NOMO-1 treated with dmso at 0.1 percent for 144 hours (cell line): ENCODE results near the gene EEA1.
"Not testable (repeated sequence)": the region's sequence is repeated elsewhere in the genome, so short reads cannot be mapped to it uniquely, and the experiment has no call there.

Source experiments
- DNase-seq: peaks from one replicate; lab custom pipeline; 2025; ENCODE audit not compliant: unreplicated experiment; lab: John Stamatoyannopoulos, UW

EEA1 gene

DNA sequence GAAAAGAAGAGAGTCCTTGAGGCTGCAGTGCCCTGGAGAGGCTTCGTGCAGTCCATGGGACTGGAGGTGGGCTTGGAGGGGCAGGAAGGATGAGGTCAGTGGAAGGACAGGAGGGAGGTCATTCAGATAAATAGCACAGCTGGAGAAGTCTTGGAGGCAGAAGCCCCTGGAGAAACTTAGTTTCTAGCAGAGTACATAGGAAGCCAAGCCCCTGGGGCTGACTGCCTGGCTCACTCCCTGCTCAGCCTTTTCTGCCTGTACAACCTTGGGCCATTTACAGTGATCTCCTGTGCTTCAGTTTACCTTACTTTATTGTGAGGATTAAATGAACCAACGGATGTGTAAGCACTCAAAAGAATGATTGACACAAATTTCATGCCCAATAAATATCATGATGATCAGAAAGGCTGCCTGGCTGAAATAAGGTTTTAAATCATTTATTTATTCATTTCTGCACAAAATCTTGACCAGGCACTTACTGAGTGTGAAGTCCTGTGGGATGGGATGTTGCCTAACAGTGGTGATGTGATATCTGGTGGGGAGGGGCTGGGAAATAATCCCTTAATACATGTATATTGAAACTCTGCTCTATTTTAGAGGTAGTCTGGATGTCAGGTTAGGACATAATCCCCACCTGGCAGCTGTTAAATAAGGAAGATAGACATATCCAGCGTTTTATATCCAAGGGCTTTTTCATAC is 172.0 kb downstream of the EEA1 start:
- no peak for DNase-seq

DNA sequence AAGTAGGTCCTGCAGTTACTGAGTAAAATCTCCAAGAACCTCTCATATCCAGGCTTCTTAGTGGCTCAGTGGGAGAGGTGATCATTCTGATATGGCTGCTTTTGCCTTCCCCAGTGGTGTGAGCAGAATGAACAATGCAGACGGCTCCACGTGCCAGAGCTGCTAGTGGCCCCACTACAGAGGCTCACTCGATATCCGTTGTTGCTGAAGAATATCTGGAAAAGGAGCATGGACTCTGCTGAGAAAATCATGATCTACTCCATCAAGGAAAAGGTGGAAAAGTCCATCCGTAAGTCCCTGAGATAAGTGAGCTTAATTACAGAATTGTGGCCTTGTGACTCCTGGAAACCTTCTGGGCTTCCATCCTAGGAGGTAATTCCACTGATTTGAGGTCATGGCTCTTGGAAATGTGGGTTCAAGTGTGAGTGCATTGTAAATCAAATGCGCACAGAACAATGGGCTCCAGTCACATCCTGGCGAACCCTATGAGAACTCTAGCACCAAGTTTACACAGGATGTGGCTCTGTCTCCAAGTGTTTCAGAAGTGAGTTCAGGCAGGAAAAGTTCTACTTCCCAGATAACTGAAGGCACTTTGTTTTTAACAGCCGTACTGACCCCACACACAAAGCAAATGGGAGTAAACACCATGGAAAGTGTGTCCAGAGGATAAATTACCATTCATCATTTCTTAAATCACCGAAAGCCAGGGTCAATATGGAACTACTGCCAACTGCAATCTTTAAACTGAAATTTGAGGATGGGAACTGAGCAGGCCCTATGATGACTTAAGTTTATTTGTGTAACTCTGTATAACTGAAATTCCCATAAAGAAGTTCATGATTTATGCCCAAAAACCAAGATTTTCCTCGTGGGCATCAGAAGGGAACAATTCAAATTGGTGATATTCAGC is 174.9 kb downstream of the EEA1 start:
- no peak for DNase-seq

DNA sequence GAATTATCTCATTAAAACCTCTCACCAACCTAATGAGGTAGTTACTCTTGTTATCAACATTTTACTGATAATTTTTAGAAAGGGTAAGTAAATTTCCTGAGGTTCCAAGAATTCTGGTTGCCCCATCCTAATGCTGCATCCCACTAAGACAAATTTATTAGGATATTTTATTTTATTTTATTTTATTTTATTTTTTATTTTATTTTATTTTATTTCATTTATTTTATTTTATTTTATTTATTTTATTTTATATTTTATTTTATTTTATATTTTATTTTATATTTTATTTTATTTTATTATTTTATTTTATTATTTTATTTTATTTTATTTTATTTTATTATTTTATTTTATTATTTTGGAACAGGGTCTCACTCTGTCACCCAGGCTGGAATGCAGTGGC is 179.4 kb downstream of the EEA1 start:
- DNase-seq, result not testable (repeated sequence)

DNA sequence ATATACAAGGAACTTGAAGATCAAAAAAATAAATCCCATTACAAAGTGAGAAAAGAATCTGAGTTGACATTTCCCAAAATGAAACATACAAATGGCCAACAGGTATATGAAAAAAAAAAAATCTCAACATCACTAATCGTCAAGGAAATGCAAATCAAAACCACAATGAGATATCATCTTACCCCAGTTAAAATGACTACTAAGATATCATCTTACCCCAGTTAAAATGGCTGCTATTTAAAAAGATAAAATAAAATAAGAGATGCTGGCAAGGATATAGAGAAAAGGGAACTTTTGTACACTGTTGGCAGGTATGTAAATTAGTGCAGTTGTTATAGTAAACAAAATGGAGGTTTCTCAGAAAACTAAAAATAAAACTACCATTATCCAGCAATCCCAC is 181.9 kb downstream of the EEA1 start:
- no peak for DNase-seq

DNA sequence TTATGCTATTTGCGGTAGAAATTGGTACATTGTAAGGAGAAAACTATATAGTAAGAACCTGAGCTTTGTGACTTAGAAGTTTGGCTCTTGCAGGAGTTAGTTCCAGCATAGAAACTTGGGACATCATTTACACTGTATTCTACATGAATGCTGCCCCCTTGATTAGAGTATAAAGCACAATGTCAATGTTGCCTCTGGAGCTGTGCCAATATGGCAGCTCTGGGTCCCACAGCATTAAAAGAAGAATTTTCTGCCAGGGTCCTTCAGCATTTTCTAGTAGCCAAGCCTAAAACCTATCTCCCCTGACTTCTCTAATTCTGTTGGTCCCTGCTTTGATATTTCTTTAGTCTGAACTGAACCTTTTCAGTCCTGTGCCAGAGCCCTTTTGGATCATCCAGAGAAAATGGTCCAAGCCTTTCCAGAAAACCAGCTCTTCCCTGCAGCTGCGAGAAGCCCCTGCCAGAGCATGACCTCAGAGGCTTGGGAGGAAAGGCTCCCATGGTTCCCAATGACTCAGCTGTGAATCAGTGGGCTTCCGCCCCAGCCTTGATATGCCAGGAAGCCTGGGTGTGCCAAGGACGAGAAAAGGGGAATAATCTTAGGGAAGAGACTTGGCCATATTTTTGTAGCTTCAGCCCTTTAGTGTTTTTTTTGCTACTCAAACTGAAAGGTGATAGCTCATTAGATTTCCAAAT is 183.1 kb downstream of the EEA1 start:
- no peak for DNase-seq

DNA sequence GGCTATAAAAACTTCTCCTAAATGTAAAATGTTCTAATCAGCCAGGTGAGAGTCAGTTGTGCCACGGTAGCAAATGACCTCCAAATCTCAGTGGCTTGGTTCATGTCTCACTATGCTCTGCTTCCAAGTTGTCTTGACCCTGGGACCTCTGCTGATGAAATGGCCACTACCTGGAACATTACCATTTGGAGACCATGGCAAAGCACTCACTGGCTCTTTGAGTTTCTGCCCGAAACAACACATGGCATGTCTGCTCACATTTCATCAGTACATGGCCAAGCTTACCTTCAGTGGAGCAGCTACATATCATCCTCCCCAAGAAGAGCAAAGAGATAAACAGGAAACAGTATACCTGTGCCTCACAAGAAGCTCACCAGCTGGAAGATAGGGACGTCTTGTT is 186.1 kb downstream of the EEA1 start:
- no peak for DNase-seq

DNA sequence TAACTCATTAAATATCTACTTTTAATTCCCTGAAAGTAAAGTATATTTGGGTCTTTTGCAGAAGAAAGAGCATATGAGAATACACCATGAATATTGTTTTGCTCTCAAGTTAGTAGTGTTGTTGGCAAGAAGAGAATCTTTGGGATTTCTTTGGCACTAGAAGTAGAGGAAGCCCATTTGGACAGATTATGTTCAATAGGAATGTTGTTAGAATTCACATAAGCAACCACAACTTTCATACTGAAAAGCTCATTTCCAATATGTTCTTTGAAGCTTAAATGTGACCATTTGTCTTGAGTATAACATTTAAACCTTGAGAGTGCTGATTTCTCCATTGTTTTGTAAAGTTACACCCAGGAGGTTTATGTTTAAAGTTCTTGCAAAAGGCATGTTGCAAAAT is 188.7 kb downstream of the EEA1 start:
- no peak for DNase-seq

DNA sequence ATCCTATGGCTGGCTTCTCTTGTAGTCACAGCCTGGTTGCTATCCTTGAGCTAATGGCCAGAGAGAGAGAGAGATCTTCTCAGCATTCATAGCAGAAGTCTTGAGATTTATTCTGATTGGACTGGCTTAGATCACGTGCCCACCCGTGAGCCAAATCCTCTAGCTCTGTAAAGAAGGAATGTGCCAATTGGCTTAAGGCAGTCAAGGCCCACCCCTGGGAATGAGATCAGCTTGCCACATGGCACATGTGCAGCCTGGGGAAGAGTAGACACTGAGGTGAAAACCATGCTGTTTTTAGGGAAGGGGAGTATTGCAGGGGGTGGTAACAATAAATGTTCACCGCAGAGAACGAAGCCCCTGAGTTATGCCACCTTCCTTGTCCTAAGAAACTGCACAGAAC is 190.0 kb downstream of the EEA1 start:
- no peak for DNase-seq

DNA sequence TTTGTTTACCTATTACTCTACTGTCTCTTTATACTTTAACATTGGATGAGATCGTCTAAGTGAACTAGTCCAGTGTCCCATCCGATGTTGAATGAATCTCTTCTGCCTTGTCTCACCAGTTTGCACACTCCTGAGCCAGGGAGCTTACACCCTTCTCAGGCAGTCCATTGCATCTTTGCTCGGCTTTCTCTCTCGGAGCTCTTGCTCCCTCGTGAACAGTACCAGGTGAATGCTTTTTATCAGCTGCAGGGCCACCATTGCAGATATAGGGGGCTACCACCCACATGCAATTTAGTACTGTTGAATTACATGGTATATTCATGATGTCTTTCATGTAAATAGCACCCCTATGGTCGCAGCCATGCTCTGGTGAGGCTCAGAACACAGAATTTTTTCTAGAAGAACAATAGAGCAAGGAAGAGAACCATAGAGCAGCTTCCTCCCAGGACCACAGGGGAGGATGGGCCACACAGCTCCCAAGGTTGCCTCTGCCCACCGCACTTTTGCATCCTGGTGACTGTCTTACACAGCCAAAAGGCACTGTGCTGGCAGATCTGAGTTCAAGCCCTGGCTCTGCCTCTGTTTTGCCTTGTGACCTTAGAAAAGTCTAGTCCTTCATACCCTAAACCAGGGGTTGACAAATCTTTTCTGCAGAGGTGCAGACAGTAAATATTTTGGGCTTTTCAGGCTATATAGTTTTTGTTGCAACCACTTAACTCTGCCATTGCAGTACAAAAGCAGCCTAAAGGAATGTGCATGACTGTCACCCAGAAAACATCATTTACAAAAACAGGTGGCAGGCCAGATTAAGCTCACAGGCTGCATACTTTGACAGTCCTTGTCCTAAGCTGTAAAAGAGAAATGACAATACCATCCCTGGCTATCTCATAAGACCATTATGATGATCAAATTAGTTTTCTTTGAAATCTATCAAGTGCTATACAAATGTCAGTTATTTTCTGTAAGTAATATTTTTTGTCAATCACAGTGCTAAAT is 190.9 kb downstream of the EEA1 start:
- DNase-seq, result no peak

DNA sequence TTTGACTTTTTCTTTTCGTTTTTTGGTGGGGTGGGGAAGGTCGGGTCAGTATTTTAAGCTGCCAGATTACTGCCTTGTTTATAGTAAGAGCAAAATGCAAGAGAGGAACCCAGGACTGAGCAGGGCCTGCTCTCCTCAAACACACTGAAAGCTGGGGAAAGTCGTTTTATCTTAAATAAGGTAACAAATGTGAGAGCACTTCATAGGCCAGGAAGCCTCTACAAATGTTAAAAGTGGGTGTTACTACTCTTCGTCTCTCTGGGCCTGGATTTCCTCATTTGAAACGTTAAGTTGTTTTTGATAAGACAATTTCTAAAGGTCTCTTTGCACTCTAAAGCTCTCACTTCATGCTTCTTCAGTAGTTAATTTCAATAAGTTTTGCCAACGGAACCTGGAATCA is 192.5 kb downstream of the EEA1 start:
- no peak for DNase-seq

DNA sequence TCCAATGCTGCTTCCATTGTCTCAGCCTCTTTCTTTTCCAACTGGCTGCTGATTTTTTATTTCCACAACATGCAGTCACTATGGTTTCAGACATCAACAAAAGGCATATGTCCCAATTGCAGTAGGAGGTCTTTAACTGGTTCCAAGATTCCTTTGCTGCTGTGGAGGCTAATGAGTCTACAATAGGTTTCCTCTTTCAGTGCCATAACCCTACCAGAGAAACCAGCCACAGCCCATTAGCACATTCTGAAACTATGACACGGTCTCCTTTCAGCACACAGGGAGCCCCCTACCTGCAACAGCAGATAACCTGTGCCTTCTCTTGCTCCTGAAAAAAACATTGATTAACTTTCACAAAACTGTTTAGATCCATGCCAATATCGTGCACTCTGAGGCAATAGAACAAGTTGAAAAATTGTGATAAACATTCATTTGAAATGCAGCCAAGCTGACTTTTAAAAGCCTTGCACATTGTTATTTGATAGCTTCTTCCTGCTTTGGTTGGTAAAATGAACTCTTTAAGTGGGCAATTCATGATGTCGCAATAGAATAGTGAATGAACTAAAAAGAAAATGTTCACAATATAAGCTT is 193.9 kb downstream of the EEA1 start:
- no peak for DNase-seq

DNA sequence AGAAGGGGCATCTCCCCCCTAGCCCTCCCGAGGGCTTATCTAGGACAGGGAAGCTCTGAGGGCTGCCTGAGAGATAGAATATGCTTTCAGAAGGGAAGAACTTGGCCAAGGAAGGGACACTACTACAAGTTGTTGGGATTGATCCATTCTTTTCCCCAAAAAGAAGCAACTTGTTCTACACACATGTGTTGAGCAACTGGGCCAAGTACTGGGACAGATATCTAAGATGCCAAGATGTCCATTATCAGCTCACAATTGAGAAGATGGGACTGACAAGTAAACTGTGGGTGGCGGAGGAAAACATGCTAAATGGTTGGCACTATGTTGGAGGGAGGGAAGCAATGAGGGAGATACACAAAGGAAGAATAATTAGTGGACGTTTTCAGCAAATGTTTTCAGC is 195.4 kb downstream of the EEA1 start:
- DNase-seq, result no peak

DNA sequence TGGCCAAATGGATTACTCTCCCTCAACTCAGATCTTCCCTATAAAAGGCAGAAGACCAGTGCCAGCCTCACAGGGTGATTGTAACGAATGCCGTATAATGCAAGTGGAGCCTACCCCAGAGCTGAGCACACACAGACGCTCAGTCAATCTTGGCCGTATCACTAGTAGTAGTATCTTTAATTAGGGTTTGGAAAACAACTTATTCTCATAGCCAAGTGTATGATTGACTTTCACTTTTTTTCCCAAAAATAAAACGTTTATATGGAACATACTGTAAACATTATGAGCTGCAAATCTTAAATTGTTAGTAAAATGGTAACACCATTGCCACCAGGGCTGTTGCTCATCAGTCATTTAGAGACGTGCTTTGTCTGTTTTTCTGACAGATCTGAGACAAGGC is 195.9 kb downstream of the EEA1 start:
- no peak for DNase-seq

DNA sequence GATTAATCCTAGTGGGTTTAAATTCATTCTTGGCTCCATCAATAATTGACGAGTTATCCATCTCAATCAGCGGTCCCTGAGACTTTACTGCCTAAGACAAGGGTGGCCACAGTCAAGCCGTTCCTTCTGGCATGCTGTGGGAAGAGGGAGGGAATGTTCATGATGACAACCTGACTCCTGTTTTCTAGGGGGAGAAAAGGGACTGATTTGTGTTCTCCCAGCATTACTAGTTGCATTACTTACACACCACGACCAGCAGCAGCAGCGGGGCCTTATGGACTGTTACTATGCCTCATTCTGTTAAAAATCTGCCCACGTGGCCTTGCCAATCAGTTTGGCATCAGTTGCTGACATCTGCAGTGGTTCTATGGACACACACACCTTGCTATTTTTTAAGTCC is 196.4 kb downstream of the EEA1 start:
- DNase-seq, result no peak

DNA sequence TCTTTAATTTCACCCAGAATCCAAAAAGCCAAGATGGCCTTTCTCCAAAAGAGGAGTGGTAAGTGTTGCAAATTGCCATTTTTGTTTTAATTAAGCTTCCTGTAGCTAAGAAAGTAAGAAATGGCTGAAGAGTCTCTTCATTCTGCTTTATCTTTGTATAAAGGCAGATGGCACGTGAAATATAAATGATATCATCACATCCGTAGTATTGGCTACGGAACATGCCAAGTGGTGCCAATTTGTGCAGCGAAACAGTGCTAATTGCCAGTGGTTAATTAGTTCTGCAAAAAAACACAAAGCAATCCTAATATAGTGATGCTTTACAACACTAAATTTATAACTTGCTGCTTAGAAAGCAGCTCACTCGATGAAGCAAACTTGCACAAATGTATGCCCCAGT is 196.9 kb downstream of the EEA1 start:
- no peak for DNase-seq

DNA sequence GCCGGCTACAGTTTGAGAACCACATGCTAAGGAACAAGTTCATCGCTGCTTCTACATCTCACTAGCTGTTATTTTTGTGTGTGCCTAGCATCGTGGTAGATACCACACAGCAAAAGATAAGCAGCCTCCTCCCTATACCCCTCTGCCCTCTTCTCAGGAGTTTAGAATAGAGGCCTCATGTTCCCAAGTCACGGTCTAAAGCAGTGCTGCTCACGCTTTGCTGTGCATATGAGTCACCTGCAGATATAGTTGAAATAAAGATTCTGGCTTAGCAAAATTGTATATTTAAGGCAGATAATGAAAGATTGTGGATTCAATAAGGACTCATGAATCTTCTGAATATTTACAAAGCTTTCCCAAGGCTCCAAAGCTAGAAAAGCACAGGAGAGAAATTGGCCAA is 198.3 kb downstream of the EEA1 start:
- DNase-seq, result no peak

DNA sequence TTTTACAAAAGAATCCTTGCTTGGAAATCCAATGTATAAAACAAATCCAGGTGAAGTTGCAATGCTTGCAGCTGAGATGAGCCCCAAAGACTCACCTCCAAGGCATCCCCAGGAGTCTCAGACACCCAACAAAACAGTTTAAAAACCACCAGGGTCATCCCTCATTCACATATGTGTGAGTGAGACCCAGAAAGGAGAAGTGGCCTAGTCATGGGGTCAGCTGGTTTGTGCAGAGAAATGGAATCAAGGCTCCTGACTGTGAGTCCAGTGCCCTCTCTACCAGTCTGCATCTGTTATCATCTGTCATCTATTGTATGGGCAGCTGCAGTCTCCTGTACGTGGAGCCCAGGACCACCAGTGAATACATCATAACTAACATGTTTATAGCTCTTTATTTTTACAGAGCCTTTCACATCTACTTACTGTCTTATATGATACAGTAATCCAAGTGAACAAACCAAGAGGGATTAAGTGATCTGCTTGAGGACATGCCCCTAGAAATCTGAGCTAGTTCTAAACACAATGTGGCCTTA is 199.3 kb downstream of the EEA1 start:
- DNase-seq, result no peak

DNA sequence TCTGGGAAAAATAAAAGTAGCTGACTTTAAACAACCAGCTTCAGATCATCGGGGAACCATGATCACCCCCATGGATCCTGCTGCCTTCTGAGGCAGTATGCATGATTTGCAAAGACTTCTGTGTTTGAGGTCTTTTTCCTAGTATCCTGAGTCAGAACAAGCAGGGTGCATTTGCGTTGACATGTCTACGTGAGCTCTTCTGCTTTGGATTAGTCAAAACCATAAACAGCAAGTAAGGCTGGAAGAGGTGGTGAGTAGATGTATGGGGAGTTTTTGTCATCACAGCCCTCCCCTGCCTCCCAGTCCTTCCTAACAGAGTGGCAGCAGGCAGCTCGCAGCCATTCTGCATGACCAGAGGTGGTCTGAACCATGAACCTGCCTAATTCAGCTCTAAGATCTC is 202.2 kb downstream of the EEA1 start:
- no peak for DNase-seq

DNA sequence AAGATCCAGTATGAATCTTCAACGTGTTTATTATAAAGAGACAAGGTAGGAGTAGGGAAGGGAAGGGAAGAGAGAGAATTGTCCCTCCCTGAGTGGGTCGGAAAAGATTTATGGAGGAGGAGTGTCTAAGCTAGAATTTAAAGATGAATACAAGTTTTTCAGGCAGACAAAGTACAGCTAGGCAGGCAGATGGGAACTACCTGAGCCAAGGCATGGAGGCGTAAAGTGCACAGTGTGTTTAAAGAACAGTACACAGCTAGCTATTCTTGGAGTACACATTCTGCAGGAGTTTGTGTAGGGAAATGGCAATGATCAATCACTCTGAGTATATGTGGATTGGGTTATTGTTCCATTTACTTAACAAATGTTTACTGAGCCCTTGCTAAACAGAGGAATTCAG is 206.2 kb downstream of the EEA1 start:
- no peak for DNase-seq

DNA sequence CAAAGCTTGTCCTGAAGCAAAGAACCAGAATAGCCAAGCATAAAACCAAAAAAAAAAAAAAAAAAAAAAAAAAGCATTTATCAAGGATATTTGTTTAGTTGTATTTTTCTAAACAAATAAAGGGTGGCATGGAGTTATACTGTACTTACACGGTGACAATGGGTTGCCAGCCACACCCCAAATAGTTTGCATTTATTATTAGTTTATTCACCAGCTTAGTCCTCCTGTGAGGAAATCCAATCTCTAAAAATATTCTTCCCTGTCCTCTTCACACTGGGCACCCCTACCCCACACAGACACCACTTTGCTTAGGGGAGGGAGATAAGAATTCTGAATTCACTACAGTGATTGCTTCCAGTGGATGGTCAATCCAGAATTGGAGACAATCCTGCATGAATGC is 207.4 kb downstream of the EEA1 start:
- DNase-seq, result no peak
